Loucy (cell line): ENCODE results near the gene PRKCE.

Experiments used
- H2AFZ ChIP-seq: fragments of 200-600 bp; sonication (generic); 2 replicates; pipeline ENCODE4 v1.6.0; 2016; ENCODE audit warnings: antibody characterized with exemption, mild to moderate bottlenecking, low read length, moderate library complexity
- H3F3A ChIP-seq: fragments of 200-600 bp; 2 replicates; pipeline ENCODE4 v1.6.0; 2016; ENCODE audit warnings: antibody characterized with exemption, low read depth, mild to moderate bottlenecking
- H3K27me3 ChIP-seq: fragments of 200-600 bp; sonication (generic); 2 replicates; pipeline ENCODE4 v1.6.1; 2014; ENCODE audit warnings: low read length, mild to moderate bottlenecking; ENCODE audit not compliant: insufficient read depth, poor library complexity, severe bottlenecking
- H3K36me3 ChIP-seq: fragments of 200-600 bp; sonication (generic); 2 replicates; pipeline ENCODE4 v1.6.1; 2016; ENCODE audit warnings: low read length; ENCODE audit not compliant: insufficient read depth
- H3K4me1 ChIP-seq: fragments of 200-600 bp; sonication (generic); 2 replicates; pipeline ENCODE4 v1.5.1; 2014; ENCODE audit warnings: low read length, mild to moderate bottlenecking; ENCODE audit not compliant: insufficient read depth, poor library complexity, severe bottlenecking
- H3K4me2 ChIP-seq: fragments of 200-600 bp; sonication (generic); 2 replicates; pipeline ENCODE4 v1.6.0; 2014; ENCODE audit warnings: antibody characterized with exemption, low read length, low read depth, mild to moderate bottlenecking; ENCODE audit not compliant: poor library complexity, severe bottlenecking
- H3K4me3 ChIP-seq: fragments of 200-600 bp; sonication (generic); 2 replicates; pipeline ENCODE4 v1.5.1; 2014; ENCODE audit warnings: low read length, mild to moderate bottlenecking, mixed read lengths; ENCODE audit not compliant: poor library complexity, severe bottlenecking
- H3K79me2 ChIP-seq: fragments of 200-600 bp; sonication (generic); 2 replicates; pipeline ENCODE4 v1.6.1; 2014; ENCODE audit warnings: low read length; ENCODE audit not compliant: insufficient read depth
- H3K9ac ChIP-seq: fragments of 200-600 bp; sonication (generic); 2 replicates; pipeline ENCODE4 v1.6.0; 2014; ENCODE audit warnings: mild to moderate bottlenecking, low read depth, low read length, moderate library complexity; ENCODE audit not compliant: poor library complexity, severe bottlenecking
- H3K9me2 ChIP-seq: fragments of 200-600 bp; sonication (generic); replicated peaks from 2 replicates; pipeline ENCODE4 v1.6.1; 2016; ENCODE audit warnings: low read depth, low read length, mixed read lengths
- H3K9me3 ChIP-seq: fragments of 200-600 bp; sonication (generic); 2 replicates; pipeline ENCODE4 v1.6.1; 2014; ENCODE audit warnings: mild to moderate bottlenecking, antibody characterized with exemption, low read length, low read depth; ENCODE audit not compliant: insufficient read depth
- H4K20me1 ChIP-seq: fragments of 200-600 bp; sonication (generic); 2 replicates; pipeline ENCODE4 v1.6.0; 2014; ENCODE audit warnings: antibody characterized with exemption, low read length, mild to moderate bottlenecking; ENCODE audit not compliant: insufficient read depth, poor library complexity, severe bottlenecking
- EZH2phosphoT487 ChIP-seq: fragments of 200-600 bp; IDR thresholded peaks from 2 replicates; pipeline ENCODE4 v1.6.1; 2018; ENCODE audit warnings: antibody characterized with exemption, mild to moderate bottlenecking, moderate library complexity, borderline replicate concordance
- TF ChIP-seq, protein P1 (sequence below): fragments of 200-600 bp; sonication (generic); conservative IDR thresholded peaks from 2 replicates; pipeline ENCODE4 v1.5.1; 2014; ENCODE audit warnings: mild to moderate bottlenecking, antibody characterized with exemption, low read length

PRKCE gene

DNA sequence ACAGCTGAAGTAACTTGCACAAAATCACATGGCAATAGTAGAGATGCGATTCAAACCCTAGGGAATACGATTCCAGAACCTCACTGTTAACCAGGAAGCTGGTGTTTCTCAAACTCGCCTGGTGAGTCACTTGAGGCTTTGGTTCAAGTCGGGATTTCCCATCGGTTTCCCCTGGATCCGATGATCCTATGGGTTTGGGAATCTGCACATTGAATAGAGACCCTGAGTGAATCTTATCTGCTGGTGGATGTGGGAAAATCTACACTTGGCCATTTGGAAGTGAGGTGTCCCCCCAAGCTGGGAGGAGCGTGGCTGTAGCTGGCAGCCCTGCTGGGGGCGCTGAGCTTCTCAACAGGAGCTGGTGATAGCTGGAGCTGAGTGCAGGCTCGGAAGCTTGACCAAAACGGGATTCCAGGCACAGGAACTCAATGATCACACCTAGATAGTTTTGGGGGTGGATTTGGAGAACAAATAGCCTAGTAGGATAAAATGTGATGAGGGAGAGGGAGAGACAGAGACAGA lies 135.4 kb downstream of the PRKCE start:
- H2AFZ ChIP-seq: no peak overlapping the region
- H3F3A ChIP-seq: no peaks in the 10 kb centered on the region
- H3K27me3 ChIP-seq: no peaks in the 10 kb centered on the region
- TF ChIP-seq, protein P1, sequence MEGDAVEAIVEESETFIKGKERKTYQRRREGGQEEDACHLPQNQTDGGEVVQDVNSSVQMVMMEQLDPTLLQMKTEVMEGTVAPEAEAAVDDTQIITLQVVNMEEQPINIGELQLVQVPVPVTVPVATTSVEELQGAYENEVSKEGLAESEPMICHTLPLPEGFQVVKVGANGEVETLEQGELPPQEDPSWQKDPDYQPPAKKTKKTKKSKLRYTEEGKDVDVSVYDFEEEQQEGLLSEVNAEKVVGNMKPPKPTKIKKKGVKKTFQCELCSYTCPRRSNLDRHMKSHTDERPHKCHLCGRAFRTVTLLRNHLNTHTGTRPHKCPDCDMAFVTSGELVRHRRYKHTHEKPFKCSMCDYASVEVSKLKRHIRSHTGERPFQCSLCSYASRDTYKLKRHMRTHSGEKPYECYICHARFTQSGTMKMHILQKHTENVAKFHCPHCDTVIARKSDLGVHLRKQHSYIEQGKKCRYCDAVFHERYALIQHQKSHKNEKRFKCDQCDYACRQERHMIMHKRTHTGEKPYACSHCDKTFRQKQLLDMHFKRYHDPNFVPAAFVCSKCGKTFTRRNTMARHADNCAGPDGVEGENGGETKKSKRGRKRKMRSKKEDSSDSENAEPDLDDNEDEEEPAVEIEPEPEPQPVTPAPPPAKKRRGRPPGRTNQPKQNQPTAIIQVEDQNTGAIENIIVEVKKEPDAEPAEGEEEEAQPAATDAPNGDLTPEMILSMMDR: 0 out of 2 replicates have a peak, but pooled peaks have one; percentile 16
- TF ChIP-seq EZH2phosphoT487: no peak
- no peak overlapping the region for H3K4me2 ChIP-seq
- peaks cover 36% of the 10 kb centered on the region; the same call in 1 of the 2 replicates for H3K79me2 ChIP-seq
- no peak overlapping the region for H3K9ac ChIP-seq
- H3K9me2 ChIP-seq: no peaks in the 10 kb centered on the region
- H3K9me3 ChIP-seq: no peaks in the 10 kb centered on the region
- no peaks in the 10 kb centered on the region for H4K20me1 ChIP-seq
- H3K36me3 ChIP-seq: no peaks in the 10 kb centered on the region
- H3K4me1 ChIP-seq: peaks cover 25% of the 10 kb centered on the region
- no peak overlapping the region for H3K4me3 ChIP-seq

DNA sequence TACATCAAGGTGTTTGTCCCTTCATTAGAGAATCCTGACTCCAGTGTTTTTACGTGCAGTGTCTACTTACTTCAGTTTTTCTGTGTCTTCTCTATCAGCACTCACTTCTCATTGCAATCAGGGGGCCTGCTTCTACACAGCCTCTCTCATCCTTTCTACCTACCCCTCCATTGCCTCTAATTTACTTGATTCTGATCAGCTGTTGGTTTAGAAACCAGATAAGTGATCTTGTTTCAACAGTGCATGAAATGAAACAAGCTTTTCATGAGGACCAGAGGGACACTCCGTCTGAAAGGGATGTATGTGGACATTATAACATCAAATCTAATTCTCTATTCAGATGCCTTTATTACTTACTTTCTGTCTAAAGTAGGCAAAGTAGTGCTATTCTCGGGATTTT lies 136.9 kb downstream of the PRKCE start:
- H3K27me3 ChIP-seq: no peaks in the 10 kb centered on the region
- no peak overlapping the region for H2AFZ ChIP-seq
- no peak overlapping the region for H3K9ac ChIP-seq
- peaks cover 24% of the 10 kb centered on the region; the same call in 1 of the 2 replicates for H3K79me2 ChIP-seq
- H3K4me2 ChIP-seq: no peak overlapping the region
- peaks cover 20% of the 10 kb centered on the region for H3K4me1 ChIP-seq
- TF ChIP-seq, protein P1: no peak
- no peak for TF ChIP-seq EZH2phosphoT487
- H3K36me3 ChIP-seq: no peaks in the 10 kb centered on the region
- H3K9me3 ChIP-seq: no peaks in the 10 kb centered on the region
- H4K20me1 ChIP-seq: no peaks in the 10 kb centered on the region
- H3K9me2 ChIP-seq: no peaks in the 10 kb centered on the region
- no peak overlapping the region for H3K4me3 ChIP-seq
- no peaks in the 10 kb centered on the region for H3F3A ChIP-seq

DNA sequence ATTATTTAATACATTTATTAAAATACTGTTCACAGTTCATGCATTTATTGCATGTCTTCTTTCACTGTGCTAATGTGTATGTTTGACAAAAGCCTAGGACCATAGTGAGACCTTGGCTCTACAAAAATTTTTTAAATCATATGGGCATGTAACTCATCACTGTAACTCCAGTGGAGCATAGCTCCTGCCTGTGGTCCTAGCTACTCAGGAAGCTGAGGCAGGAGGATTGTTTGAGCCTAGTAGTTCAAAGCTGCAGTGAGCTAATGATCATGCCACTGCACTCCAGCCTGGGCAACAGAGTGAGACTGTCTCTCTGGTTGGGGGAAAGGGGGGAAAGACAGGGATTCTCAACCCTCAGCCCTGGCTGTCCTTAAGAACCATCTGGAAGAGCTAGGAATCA lies 137.8 kb downstream of the PRKCE start:
- Histone ChIP-seq H3K4me3 (no peak overlapping the region), H3F3A (no peaks in the 10 kb centered on the region), H3K4me1 (peaks cover 20% of the 10 kb centered on the region), H3K9me3 (no peaks in the 10 kb centered on the region), H3K9ac (peak overlapping the region; percentile 33), H3K9me2 (no peaks in the 10 kb centered on the region), H3K27me3 (no peaks in the 10 kb centered on the region), H3K79me2 (peaks cover 22% of the 10 kb centered on the region; the same call in 1 of the 2 replicates), H3K4me2 (peak overlapping the region; percentile 12), H2AFZ (no peak overlapping the region), H4K20me1 (no peaks in the 10 kb centered on the region), H3K36me3 (no peaks in the 10 kb centered on the region)
- TF ChIP-seq, protein P1: no peak
- TF ChIP-seq EZH2phosphoT487: no peak
